Measurements from ENCODE around the gene CFAP61.

DNA sequence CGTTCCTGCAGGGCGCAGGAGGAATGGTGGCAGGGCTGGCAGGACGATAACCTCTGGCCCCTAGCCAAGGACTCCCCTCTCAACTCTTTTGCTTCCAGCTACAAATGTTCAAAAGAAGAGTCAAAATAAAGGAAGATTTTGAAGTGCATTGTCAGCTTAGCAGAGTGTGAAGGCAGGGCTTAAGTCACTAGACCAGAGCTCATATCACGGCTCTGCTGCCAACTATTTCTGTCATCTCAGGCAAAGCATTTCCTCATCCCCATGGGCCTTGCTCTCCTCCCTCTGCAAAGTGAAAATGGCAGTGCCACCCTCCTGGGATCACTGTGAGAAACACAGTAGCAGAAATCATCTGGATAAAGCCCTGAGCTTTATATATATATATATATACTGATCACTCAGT is 36.7 kb downstream of the CFAP61 start:
- TF ChIP-seq, protein P1, sequence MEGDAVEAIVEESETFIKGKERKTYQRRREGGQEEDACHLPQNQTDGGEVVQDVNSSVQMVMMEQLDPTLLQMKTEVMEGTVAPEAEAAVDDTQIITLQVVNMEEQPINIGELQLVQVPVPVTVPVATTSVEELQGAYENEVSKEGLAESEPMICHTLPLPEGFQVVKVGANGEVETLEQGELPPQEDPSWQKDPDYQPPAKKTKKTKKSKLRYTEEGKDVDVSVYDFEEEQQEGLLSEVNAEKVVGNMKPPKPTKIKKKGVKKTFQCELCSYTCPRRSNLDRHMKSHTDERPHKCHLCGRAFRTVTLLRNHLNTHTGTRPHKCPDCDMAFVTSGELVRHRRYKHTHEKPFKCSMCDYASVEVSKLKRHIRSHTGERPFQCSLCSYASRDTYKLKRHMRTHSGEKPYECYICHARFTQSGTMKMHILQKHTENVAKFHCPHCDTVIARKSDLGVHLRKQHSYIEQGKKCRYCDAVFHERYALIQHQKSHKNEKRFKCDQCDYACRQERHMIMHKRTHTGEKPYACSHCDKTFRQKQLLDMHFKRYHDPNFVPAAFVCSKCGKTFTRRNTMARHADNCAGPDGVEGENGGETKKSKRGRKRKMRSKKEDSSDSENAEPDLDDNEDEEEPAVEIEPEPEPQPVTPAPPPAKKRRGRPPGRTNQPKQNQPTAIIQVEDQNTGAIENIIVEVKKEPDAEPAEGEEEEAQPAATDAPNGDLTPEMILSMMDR (IDR thresholded peaks at IDR 0.05; ENCODE audit: insufficient read depth, low read depth, low read length): no peak
- TF ChIP-seq EZH2 (IDR thresholded peaks at IDR 0.05; ENCODE audit: insufficient read depth, low read length): no peak

Measured in astrocyte (in vitro differentiated cells and primary cell).